Measurements from ENCODE around the gene FIGN.

GRCh38 chr2:163593982-163594381 is 141.8 kb downstream of the FIGN start:
- no peak for TF ChIP-seq CTCF (IDR thresholded peaks at IDR 0.05)
- TF ChIP-seq POLR2A (IDR thresholded peaks at IDR 0.05) = no peak

Data from heart left ventricle (tissue), 13 donors.